ENCODE data around the gene ARIH2.
"Not testable (repeated sequence)": the region's sequence is repeated elsewhere in the genome, so short reads cannot be mapped to it uniquely, and the experiment has no call there.

Gene ARIH2

GRCh38 chr3:49004352-49005302 is 86.0 kb downstream of the ARIH2 start:
- DNase-seq (ENCODE audit: low read depth), result no peak

DNA sequence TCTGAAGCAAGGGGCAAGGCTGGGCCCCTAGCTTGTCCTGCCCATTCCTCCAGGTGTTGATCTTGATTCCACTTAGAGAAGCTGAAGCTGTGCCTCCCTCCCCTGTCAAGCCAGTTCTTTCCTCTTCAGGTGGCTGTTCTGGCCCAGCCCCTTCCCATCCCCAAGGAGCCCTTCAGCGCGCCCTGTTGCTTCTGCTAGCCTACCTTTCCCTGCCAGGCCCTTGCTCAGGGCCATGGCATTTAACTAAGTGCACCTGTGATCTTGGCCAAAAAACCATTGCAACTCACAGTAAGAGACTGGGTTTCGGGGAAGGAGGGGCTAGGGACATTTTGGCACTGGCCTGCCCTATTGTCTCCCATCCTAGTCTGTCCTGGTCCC is 86.7 kb downstream of the ARIH2 start:
- DNase-seq (ENCODE audit: low read depth), result no peak

- DNase-seq (ENCODE audit: low read depth), result no peak
Observed at GRCh38 chr3:49005998-49006397, 87.4 kb downstream of the ARIH2 start.

GRCh38 chr3:49006408-49007067 is 87.9 kb downstream of the ARIH2 start:
- DNase-seq (ENCODE audit: low read depth), result no peak

DNA sequence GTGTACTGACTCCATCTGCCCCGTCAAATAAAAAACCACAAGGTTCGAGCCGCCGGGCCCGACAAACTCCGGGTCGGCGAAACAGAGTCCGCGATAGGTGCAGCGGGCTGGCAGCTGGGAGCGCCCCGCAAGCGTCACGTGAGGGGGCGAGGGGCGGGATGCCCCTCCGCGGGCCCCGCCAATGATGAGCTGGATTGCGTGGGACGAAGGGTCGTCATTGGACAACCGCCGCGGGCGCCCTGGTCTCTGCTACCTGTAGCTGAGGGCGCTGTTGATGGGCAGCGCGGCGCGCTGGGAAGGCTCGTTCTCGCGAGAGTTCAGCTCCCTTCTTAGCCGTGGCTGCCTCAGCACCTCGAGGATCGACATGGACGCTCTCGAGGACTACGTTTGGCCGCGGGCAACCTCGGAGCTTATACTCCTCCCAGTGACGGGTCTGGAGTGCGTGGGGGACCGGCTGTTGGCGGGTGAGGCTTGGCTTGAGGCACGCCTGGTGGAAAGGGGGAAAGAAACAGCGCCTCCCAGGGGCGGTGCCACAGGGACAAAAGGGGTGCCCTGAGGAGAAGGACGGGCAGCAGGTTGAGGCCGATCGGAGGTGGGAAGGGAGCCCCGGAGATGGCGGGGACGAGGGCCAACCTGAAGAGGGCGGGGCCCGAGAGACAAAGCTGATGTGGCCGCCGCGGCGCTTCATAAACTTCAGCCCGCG is 88.6 kb downstream of the ARIH2 start, which contains the start of gene WDR6:
WDR6 (plus strand) TSS at position 324 of the 703 bp plus-strand sequence; CDS start at position 365, 41 bp downstream.
- DNase-seq (ENCODE audit: low read depth), result peak; percentile 94

DNA sequence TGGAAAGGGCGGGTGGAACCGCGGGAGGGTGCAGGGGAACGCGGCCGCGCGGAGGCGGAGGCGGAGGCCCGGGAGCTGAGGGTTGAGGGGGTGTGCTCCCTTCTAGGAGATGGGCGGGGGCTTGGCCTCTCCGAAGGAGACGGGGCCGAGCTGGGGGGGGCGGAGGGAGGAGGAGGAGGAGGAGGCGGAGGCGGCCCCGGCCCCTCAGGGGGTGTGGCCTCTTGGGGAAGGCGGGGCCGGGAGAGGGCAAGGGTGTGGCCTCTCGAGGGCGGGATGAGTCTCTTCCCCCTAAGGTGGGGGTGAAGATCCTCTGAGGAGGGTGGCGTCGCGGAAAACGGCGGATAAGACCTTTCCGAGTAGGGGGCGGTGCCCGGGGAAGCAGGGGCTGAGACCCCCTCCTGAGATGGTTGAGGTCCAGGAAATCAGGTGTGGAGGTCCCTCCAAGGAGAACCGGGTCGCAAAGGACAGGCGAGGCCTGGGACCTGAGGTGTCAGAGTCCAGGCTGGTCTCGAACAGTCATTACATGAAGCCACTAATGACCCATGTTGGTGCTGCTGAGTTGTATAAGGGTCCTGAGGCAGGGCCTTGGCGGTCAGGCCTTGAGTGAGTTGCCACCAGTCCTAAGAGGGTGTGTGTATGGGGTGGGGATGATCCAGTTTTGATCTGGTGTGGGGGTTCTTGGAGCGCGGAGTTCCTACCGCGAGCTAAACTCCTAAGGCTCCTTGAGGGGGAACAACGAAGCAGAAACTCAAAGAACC is 89.3 kb downstream of the ARIH2 start:
- DNase-seq (ENCODE audit: low read depth), result peak; percentile 72

DNA sequence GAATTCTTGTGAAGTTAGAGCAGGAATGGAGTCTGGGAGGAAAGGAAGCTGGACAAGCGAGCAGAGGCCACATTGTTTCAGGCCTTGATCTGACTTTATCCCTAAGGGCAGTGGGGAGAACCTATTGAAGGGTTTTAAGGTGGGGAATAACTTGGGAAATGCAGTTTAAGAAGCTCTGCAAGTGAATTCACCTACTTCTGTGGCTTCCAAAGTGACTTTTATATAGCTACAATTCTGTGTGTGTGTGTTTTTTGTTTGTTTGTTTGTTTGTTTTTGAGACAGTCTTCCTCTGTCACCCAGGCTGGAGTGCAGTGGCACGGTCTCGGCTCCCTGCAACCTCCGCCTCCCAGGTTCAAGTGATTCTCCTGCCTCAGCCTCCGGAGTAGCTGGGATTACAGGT is 90.0 kb downstream of the ARIH2 start:
- not testable (repeated sequence) for DNase-seq (ENCODE audit: low read depth)

GRCh38 chr3:49009396-49009795 is 90.8 kb downstream of the ARIH2 start:
- no peak for DNase-seq (ENCODE audit: low read depth)

- DNase-seq (ENCODE audit: low read depth), result no peak
Observed at GRCh38 chr3:49012441-49013017, 93.9 kb downstream of the ARIH2 start.

DNA sequence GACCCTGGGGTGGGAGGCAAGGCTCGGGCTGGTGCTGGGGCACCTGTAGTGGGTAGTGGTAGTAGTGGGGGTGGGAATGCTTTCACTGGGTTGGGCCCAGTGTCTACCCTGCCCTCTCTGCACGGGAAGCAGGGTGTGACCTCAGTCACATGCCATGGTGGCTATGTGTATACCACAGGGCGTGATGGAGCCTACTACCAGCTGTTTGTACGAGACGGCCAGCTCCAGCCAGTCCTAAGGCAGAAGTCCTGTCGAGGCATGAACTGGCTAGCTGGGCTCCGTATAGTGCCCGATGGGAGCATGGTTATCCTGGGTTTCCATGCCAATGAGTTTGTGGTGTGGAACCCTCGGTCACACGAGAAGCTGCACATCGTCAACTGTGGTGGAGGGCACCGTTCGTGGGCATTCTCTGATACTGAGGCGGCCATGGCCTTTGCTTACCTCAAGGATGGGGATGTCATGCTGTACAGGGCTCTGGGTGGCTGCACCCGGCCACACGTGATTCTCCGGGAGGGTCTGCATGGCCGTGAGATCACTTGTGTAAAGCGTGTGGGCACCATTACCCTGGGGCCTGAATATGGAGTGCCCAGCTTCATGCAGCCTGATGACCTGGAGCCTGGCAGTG is 94.6 kb downstream of the ARIH2 start:
- no peak for DNase-seq (ENCODE audit: low read depth)

- no peak for DNase-seq (ENCODE audit: low read depth)
Observed at GRCh38 chr3:49013738-49014660, 95.4 kb downstream of the ARIH2 start.

GRCh38 chr3:49015072-49015471 is 96.4 kb downstream of the ARIH2 start:
- no peak for DNase-seq (ENCODE audit: low read depth)

DNA sequence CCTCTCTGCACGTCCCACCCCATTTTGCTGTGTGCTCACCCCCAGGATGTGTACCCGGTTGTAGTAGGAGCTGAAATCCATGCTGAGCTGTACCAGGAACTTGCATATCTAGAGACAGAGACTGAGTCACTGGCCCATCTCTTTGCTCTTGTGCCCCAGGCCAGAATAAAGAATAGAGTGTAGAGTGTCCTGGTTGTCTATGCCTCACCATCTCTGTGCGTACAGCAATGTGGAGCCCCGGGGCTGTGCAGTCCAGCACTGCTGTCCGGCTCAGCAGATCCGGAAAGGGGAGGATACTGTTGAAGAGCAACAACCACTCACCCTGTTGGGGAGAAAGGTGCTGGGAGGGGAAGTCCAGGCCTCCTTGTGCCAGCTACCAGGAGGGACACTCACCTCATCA is 97.1 kb downstream of the ARIH2 start:
- DNase-seq (ENCODE audit: low read depth), result no peak

DNA sequence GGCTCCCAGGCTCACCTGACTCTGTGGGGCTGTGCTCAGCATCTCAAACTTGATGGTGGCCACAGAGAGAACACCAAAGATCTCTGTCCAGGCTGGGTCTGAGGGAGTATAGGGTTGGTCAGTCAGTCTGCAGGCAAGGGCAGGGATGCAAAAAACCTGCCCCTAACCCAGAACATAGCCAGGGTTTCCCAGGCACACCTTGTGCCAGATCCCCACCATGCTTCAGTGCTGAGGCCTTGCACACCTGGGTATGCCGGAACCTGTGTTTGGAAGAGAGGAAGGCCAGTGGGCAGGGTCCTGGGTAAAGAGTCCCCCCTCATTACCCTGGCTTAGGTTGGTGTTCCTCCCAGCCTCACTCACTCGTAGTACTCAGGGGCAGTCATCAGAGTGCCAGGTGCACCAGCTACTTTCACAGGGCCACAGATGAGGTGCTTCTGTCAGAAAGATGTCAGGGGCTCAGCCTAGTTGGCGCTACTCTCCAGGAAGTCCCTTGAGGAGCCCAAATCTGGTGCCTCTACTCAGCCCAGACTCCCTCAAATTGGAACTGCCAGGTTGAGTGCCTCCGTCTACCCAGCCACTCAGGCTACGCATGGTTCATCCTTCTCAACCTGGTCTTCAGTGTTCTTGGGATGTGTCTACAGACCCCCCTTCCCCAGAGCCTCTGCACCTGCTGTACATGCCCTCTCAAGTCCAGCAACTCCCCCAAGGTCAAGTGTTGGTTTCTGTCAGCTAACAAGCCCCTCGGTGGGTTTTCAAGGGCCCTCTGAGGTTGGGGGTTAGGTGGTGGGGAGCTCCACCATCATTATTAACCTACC is 98.0 kb downstream of the ARIH2 start:
- DNase-seq (ENCODE audit: low read depth), result no peak

GRCh38 chr3:49017229-49017970 is 98.8 kb downstream of the ARIH2 start:
- DNase-seq (ENCODE audit: low read depth), result no peak

DNA sequence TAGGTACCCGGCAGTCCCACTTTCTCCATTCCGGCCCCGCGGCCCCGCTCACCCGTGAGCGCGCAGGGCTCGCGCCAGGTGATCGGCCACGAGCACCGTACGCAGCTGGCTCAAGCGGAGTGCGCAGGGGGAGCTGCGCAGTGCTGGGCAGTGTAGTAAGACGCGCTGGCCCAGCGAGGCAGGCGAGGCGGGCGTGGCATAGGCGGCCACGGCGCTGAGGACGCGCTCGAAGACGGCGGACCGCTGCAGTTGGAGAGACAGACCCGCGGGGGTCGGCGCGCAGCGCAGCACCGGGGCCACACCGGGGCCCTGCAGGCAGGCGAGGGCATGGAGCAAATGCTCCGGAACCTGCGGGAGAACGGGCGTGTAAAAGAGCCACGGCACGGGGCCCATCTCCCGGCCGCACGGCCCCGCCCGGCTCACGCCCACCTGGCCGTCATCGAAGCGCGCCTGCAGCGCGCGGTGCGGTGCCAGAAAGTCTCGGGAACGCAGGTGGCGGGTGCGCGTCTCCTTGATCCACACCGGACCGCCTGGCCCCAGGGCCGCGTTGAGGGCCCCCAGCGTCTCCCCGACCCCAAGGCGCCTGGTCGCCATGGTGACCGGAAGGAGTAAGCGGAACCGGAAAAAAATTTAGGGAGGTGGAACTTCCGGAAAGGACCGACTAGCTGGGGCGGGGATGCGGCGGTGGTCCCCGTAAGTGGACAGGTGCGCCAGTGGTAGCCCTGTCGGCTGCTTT is 99.5 kb downstream of the ARIH2 start, which contains the start of gene DALRD3:
DALRD3 (minus strand) TSS at position 610 of the 736 bp plus-strand sequence; CDS start at position 594, 16 bp downstream.
- no peak for DNase-seq (ENCODE audit: low read depth)

DNA sequence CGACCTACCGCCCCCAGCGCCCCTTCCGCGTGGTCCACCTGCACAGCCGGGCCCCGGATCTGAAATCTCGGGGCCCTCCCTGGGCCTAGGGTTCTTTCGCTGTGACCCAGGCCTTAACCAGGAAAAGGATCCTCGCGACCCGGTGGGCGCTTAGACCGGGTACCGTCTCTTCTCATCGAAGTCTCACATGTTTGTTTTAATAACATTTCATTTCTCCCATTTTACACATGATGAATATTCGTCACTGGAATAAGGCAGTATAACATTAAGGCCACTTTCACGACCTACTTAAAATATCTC is 100.0 kb downstream of the ARIH2 start:
- no peak for DNase-seq (ENCODE audit: low read depth)

- no peak for DNase-seq (ENCODE audit: low read depth)
Observed at GRCh38 chr3:49019941-49020329, 101.3 kb downstream of the ARIH2 start.

Data from stimulated activated CD8-positive, alpha-beta memory T cell treated with anti-CD3 and anti-CD28 coated beads, Interleukin-7, amount 100 ng/mL, for 24 hours (primary cell).